NCI-H82 treated with DMSO at 0.1 percent for 48 hours (cell line): Measurements from ENCODE around the gene SH3PXD2A.

ENCODE experiments used
- DNase-seq: peaks from one replicate; lab custom pipeline; 2025; ENCODE audit not compliant: unreplicated experiment; lab: John Stamatoyannopoulos, UW

SH3PXD2A gene

DNA sequence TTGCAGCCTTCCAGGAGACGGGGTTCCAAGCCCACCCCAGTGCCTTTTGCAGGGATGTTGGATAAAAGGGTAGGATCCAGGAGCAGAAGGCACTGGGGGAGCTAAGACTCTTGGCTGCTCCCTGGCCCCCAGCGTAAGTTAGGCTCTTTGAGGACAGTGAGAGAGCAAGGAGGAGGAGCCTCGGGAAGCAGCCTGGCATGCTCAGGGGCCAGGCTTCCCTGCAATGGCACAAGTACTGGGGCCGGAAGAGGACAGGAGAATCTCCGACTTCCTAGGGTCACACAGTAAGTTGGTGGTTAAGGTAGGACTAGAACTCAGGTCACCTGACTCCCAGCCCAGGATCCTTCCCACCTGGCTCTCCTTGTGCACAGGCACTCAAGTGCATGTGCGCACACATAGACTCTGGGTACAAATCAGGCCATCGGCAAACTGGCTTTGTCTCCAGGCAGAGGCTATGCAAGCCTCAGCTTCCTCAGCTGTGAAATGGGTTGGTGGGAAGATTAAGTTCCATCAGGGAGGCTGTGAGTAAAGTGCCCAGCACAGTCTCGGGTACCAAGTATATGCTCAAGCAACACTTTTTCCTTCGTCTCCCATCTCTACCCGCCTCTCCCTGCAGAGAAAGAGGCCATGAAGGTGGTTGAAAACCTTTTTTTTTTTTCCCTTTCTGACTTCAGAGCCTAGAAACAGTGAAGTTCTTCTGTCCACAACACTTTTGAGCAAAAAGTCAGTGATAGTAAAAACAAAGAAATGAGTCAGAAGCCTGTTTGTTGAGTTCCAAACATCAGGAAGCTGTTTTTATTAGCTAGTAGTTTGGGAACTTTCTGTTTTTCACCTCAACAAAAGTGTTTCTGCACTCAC lies 282.8 kb downstream of the SH3PXD2A start:
- DNase-seq: no peak

DNA sequence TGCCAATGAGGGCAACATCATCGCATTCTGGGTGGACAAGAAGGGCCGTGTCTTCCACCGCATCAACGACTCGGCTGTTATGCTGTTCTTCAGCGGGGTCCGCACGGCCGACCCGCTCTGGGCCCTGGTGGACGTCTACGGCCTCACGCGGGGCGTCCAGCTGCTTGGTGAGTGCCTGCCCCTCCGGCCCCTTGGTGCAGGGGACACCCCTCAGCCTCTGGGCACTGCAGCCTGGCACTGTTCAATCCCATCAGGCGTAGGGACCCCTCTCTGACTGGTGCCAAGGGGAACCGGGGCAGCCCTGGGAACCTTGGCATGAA lies 283.8 kb downstream of the SH3PXD2A start:
- DNase-seq: no peak

- no peak for DNase-seq
Measured at GRCh38 chr10:103570844-103571655, 284.3 kb downstream of the SH3PXD2A start.

GRCh38 chr10:103569896-103570295 lies 285.5 kb downstream of the SH3PXD2A start:
- no peak for DNase-seq

DNA sequence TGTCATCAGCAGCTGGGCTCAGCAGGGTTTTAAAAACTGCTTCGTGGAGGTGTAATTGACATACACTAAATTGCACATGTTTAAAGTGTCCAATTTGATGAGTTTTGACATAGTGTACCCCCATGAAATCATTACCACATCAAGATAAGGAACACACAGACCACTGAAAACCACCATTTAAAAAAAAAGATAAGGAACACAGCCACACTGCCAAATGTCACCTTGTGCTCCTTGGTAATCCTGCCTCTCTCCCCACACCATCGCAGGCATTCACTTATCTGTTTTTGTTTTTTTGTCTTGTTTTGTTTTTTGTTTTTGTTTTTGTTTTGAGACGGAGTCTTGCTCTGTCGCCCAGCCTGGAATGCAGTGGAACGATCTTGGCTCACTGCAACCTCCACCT lies 286.9 kb downstream of the SH3PXD2A start:
- DNase-seq: no peak

DNA sequence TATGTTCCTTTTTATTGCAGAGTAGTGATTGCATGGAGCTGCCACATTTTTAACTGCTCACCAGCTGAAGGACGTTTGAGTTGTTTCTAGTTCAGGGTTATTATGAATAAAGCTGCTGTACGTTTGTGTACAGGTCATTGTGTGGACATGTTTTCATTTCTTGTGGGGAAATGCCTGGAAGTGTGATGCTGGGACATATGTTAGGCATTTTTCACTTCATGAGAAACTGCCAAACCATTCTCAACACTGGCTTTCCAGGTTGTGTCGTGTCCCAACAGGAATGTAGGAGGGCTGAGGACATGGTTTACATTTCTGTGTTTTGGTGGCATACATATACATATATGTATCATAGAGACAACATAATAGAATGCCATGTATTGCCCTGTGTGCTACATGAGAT lies 288.8 kb downstream of the SH3PXD2A start:
- DNase-seq: no peak

DNA sequence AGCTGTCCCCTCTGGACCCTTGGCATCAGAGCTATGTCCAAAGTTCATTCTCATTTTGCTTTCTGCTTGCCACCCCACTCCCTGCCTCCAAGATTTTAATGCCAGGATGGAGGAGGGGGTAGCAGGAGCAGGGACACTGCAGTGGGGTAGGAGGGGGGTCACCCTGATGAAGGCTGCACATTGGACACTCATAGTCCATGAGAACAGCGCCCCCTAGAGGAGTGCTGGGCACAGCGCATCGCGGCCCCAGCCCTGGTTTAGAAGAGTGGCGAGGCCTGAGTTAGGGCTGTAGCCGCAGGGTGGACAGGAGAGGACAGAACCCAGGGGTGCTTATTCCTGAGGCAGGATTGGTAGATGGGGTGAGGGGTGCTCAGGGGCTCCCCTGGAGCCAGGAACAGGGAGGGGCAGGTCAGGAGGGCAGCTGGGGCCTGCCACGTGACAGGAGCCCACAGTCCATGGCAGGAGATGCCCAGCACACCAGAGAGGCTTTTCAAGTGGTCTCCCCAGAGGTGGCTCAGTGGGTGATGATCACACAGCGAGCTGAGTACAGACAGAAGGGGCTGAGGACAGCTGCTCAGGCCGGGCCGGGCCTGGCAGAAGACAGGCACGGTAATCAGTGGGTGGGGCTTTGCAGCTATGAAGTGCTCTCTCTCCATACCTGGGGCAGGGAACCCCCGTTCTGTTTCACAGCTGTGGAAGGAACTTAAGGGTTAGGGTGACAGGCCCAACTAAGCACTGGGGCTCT lies 290.4 kb downstream of the SH3PXD2A start:
- DNase-seq: no peak

- DNase-seq: no peak
Measured at GRCh38 chr10:103564116-103564501, 291.3 kb downstream of the SH3PXD2A start.

DNA sequence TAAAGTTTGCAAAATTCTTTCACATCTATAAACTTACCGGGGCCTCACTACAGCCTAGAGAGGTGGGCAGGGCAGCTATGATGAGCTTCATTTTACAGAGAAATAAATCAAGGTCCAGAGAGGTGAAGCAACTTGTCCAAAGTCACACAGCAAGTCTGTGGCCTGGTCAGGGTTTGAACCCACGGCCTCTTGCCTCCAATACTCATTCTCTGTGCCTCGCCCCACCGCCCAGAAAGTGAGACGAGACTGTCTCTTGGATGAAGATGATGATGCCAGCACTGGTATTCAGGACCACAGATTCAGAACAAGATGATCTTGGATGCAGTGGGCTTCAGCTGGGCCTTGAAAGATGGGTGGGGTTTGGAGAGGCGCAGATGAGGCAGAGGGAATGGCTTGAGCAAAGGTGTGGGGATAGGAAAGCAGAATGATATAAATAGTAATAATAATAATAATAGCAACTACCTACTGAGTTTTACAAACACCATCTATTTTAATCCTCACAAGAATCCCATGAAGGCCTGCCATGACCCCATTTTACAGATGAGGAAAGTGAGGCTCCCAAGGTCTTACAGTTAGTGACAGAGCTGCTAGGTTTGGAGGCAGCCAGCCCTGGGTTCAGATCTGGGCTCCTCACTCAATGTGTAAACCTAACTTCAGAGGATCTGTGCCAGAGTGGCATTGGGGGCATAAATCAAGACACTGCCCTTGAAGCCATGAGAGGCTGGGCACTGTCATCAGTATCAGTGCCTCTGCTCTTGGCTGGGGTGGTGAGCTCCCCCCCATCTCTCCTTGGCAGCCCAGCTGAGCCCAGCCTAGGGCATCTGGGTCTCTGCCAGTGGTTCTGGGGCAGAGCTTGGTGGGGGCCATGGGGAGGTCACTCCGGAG lies 291.9 kb downstream of the SH3PXD2A start:
- no peak for DNase-seq

- DNase-seq: no peak
Measured at GRCh38 chr10:103562383-103562782, 293.0 kb downstream of the SH3PXD2A start.

DNA sequence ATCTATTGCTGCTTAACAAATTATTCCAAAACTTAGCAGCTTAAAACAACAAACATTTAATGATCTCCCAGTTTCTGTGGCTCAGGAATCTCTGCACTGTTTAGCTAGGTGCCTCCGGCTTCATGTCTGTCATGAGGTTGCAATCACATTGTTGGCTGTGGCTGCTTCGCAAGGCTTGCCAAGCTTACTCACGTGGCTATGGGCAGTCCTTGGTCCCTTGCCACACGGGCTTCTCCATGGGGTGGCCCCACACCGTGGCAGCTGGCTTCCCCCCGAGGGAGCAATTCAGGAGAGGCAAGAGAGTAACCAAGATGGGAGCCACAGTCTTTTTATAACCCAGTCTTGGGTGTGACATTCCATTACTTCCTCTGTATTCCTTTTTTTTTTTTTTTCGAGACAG lies 294.5 kb downstream of the SH3PXD2A start:
- no peak for DNase-seq

DNA sequence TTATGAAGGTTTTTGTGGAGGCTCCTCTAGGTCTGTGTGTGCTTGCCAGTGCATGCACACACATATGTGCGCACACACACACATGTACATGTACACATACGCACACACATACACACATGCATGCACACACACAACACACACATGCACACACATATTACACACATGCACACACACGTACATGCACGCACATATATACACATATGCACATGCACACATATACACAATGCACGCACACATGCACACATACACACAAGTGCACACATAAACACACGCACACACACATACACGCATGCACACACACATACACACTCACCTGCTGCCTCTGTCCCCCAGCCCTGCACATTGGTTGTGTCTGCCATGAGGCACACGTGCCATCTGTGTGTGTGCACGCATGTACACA lies 295.6 kb downstream of the SH3PXD2A start:
- DNase-seq: no peak

GRCh38 chr10:103558911-103559310 lies 296.5 kb downstream of the SH3PXD2A start:
- DNase-seq: no peak

DNA sequence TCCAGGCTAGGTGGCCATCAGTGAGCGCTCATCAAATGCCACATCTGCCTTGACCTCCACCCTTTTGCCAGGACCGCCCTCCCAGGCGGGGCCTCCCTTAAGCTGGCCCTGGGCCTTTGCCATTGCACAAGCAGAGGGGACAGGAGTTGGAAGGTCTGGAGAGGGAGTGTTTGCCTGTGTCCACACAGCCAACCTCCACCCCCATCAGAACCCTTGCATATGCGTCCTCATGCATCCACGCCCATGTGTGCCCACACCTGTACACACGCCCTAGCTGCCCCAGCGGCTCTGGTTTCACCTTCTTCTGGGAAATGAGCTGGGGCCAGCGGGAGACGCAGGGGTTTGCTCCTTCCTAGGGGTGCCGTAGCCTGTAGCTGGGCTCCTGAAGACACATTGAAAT lies 297.9 kb downstream of the SH3PXD2A start:
- DNase-seq: no peak

- no peak for DNase-seq
Measured at GRCh38 chr10:103556383-103557007, 298.9 kb downstream of the SH3PXD2A start.

DNA sequence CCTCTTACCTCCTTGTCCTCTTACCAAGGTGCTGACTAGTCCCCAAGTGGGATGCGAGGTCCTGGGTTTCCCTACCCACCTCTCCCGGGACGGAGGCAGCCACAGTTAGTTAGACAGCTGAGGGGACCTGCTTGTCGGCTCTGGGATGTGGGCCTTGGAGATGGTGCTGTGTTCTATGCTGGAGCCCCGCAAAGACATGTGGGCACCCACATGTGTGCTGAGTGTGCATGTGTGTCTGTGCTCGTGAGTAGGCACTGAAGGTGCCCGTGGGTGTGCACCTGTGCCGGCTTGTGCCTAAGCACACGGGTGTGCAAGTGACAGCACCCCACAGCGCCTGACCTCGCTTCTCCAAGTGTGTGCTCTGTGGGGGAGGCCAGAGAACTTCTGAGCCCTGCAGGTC lies 299.7 kb downstream of the SH3PXD2A start:
- no peak for DNase-seq

DNA sequence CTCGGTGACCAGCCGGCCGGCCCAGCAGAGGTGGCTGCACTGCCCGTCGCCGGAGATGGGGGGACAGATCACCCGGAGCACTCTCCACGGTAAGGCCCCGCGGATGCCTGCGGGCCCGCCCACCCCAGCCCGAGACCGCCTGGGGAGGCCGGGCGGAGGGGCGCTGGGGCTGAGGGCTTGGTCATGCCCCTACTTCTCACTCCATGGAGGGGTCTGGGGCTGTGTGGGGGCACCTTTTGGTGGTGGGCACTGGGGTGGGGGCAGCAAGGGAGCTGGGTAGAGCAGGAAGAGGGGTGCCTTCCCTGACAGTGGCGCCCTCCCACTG lies 300.1 kb downstream of the SH3PXD2A start:
- DNase-seq: no peak

DNA sequence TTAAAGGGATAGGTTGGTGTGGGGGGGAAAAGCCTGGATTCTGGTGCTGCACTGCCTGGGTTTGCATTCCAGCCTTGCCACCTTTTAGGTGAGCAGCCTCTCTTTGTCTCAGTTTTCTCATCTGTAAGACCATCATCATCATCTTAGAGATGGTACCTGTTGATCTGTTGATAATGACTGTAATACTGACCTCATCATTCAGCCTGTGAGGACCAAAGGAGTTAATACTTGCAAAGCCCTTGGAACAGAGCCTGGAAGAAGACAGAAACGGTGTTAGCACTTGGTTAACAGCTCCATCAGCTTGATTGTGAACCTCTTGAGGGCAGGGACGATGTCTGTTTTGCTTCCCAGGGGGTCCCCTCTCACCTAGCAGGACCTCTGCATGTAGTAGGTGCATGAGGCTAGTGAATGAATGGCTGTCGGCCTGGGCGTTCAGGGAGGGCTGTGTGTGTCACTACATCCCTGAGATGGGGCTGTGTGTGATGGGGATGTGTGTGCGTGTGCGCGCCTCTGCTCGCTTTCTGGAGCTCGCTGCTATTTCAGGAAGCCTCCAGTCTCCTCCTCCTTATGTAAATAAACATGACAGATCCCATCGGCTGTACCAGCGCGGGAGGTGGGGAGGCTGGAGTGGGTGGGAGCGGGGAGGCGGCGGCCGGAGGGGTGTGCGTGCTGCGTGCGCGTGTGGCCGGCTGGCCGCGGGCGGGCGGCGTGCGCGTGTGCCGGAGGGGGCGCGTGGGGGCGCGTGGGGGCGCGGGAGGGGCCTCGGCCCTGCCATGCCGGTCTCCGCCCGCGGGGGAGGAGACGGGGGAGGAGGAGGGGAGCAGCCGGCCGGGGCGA lies 300.7 kb downstream of the SH3PXD2A start:
- DNase-seq: peak; percentile 48

DNA sequence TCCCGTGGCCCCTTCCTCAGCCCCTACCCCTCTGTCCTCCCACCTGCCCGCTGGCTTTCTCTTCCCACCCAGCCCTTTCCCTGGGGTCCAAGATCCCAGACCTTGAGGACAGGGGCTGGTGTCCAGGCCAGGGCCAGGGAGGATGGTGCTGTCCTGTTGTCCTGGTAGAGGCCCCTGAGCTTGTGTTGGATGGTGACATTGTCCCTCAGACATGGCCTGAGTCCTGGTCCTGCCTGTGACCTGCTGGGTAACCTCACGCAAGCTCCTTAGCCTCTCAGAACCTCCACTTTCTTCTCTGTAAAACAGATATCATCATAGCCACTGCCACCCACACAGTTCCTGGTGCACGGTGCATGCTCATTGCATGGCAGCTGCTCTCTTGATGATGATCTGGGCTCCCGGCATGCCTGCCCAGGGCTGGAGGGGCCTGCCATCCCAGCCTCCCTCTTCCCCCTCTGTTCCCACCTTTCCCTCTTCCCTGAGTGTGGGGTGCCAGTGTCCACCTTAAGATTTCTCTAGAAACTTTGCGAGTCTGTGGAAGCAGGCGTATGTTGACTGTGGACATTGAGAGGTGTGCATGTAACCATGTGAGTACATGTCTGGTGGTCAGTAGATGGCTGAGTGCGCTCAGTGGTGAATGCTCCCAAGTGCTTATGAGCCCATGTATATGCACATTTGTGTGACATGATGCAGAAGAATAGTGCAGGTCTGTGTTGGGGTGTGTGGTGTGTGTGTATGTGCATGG lies 301.5 kb downstream of the SH3PXD2A start:
- no peak for DNase-seq
